Cardiac septum (tissue), 1 donor: Measurements from ENCODE around the gene LRP2BP. TPM values are rescaled to one million over a fixed set of nuclear protein-coding genes. Genes with fewer than 3 reads are reported as not detected.

Experiments
- DNase-seq: peaks from one replicate; pipeline ENCODE4 v3.0.0-alpha.2; 2020; ENCODE audit warnings: low spot score
- intact Hi-C: fragments of 100-400 bp; cut with DNase I; formaldehyde crosslinking; loops from one replicate; pipeline ENCODE4 v1.14.0; 2022
- total RNA-seq: library from RNA; stranded (reverse); fragmentation: NEBNext Ultra II Directional; extraction: Animal tissue kit (Norgen Biotek cat#: 25700); gene quantifications from one replicate; pipeline ENCODE4 v1.2.1, GENCODE V29; 2021
- donor health status: DM: no; HTN: no; CAD: no.

The LRP2BP gene
- total RNA-seq, 1 donor from 2014 or later: 1.5 TPM

DNA sequence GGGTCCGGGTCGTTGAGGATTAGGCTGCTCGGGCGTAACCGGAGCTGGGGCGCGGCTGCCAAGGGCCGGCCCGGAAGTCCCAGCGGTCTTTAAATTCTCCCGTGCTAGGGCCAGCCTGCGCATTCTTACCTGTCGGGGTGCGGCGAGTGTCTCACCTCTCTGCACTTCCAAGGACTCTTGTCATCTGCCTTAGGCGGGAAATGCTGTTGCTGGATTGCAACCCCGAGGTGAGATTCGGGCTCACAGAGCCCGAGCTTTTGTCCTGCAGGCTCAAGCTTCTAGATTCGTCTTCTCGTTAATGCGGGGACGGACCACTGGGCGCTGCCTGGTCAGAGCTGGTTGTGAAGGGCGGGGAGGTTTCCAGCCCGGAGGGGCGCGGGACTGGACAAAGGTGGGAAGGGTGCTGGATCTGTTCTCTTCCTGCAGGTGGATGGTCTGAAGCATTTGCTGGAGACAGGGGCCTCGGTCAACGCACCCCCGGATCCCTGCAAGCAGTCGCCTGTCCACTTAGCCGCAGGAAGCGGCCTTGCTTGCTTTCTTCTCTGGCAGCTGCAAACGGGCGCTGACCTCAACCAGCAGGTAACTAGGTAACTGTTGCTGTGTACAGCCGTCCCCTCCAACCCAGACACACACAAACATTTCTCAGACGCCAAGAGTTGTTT is 1.1 kb upstream of the LRP2BP start, which contains the start of gene ANKRD37:
Gene ANKRD37, plus strand, starts transcription at position 118 of the 662 bp plus-strand sequence. Its CDS starts 83 bp downstream, at position 201.
- intact Hi-C loops: loop anchor here (1.0 to 10.0 kb wide), 4 partner anchors 168 to 742 kb away; partner anchors contain the start of gene CFAP97
- no peak for DNase-seq

DNA sequence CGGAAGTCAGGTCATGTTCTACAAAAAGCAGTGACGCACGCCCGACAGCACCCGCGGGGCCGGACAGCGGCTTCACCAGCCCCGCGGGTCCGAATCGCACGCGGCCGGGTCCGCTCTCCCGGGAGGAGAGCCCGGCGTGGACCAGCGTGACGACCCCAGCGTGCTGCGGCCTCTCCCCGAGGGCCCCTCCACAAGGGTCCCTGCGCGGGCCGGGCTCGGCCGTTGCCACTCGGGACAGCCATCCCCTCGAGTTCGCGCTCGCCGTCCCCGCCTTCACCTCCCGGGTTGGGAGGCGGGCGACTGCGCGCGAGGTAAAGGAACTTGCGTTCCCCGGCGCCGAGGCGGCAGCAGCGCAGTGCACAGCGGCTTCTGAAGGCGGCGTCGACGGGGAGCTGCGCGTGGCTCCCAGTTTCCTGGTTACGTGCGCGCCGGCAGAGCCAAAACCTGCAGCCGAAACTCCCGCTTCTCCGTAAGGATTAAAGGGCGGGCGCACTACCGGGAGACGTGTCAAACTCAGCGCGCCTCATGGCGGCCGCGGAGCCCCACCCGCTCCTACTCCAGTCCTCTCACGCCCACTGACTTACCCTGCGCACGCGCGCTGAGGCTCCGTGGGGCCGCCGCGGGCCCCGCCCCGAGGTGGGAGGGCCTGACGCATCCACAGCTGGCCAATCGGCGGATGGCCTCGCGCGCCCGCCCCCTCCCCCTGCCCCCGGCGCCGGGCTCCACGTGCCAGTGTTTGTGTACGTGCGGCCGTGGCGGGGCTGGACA is 416 bp upstream of the LRP2BP start:
- DNase-seq: peak; percentile 98
- intact Hi-C loops: loop anchor here (1.0 to 10.0 kb wide), 4 partner anchors 169 to 741 kb away; partner anchors contain the start of gene CFAP97

DNA sequence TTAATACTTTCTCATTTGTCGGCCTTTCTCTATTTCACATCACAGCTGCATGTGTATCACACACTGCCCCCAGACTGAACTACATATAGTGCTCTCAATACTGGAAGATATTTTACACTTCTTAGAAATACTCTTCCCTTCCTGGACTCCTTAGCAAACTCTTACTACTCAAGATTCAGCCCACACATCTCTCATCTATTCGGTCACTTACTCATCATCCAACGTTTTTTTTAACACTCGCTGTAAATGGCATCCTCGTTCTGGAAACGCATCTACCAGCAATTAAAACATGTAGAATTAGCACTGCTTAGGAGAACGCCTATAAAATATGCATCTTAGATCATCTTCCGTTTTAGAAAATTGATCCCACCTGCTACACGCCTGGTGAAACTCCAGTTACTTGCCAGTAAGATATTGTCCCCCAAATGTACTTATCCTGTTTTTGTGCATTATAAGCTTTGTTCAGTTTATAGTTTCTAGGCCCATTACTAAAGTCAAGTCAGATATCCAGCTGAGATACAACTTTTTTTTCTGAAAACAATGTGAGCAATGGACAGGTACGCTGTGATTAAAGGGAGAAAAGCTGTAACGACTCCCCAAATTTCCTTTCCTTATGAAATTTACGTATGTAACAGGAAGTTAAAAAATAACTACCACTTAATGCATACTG is 1.0 kb downstream of the LRP2BP start:
- DNase-seq: no peak
- intact Hi-C loops: loop anchor here (5.0 to 10.0 kb wide), 3 partner anchors 170 to 740 kb away; partner anchors contain the start of gene CFAP97

DNA sequence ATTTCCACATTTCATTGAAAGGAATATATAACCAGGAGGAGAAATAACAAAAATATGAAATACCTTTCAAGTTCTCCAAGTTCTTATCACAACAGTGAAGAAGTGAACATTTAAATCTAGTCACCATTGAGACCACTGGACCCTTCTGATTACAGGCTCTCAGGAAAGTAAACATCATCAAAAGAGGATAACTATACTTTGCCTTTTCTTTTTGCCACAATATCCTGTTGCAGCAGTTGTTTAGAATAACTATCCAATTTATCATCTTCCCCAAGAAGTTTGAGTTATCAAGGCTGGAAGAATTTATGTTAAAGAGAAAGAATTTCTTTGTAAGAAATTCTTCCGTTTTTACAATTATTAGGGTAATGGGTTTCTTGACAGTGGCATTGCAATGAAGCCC is 3.6 kb downstream of the LRP2BP start:
- DNase-seq: no peak
- intact Hi-C loops: loop anchor here (10.0 kb wide), 2 partner anchors 173 to 737 kb away; no protein-coding TSS in a partner anchor

DNA sequence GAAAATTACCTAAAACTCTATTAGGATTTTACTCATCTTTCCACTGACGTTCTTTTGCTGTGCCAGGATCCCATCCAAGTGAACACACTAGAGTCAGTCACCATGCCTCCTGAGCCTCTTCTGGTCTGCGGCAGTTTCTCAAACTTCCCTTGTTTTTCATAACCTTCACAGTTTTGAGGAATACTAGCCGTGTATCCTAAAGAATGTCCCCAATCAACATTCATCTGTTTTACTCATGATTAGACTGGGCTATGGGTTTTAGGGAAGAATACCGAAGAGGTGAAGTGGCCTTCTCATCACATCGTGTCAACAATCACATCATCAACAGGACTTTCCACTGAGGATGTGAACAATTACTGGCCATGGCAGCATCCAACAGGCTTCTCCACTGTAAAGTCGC is 4.8 kb downstream of the LRP2BP start:
- intact Hi-C loops: loop anchor here (10.0 kb wide), 2 partner anchors 174 to 736 kb away; no protein-coding TSS in a partner anchor

DNA sequence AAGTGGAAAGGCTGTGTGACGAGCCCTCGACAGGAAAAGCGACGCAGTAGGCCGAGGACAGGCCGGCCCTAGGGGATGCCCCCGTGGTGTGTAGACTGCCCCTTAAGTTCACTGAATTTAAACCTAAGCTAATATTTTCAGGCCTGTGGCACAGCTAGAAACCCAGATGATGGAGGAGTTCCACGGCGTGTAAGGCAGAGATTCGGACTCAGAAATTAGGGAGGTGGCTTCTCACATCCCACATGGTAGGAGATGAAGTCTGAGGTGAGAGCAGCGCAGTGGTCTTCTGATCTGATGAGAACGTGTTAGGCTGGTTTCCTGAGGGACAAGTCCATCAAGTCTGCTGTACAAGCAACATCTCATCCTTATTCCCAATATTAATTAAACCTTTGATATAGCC is 7.8 kb downstream of the LRP2BP start:
- intact Hi-C loops: no loop called here
- DNase-seq: no peak

More for the DNA sequence above, 4.8 kb downstream of the LRP2BP start:
- no peak for DNase-seq

DNA sequence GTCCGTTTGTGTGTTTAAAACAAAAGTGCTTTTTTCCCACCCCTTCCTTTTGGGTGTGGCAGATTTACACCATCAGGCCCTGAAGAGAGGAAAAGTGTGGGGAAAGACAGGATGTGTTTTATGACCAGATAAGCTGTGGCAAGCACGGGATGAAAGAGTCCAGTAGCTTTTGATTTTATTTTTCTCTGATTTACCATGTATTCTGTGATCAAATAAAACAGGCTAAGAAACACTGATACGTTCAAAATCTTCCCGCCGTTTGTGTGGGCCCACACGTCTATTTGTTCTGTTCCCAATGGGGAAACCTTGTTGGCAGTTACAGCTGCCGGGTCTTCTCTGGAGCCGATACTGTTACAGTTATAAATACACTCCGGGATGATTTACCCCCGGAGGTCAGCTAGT is 10.8 kb downstream of the LRP2BP start:
- intact Hi-C loops: no loop called here
- no peak for DNase-seq

DNA sequence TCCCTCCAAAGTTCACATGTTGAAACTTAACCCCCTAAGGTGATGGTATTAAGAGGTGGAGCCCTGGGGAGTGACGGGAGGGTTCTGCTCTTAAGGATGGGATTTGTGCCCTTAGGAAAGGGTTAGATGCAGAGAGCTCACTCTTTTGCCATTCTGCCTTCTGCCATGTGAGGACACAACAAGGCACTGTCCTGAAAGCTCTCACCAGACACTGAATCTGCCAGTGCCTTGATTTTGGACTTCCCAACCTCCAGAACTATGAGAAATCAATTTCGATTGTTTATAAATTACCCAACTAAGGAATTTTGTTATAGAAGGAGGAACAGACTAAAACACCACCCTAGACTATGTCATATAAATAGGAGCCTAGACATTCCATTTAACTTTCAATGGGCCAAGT is 11.7 kb downstream of the LRP2BP start:
- DNase-seq: no peak
- intact Hi-C loops: no loop called here

DNA sequence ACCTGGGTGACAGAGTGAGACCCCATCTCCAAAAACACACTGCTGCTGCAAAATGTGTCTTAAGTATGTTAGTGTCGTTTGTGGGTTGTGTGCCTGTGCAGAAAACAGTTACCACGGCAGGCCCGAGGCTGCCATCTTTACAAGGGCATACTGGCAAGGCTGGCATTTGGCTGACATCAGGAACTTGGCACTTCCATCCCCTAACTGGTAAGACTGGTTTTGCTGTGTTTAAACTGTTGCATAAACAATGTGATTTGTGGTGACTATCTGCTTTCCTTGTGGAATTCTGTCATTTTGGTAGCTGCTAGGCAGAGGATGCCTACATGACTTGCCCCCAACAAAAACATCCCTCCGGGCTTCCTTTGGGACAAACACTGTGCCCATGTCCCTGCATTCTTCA is 12.3 kb downstream of the LRP2BP start:
- no peak for DNase-seq
- intact Hi-C loops: no loop called here

DNA sequence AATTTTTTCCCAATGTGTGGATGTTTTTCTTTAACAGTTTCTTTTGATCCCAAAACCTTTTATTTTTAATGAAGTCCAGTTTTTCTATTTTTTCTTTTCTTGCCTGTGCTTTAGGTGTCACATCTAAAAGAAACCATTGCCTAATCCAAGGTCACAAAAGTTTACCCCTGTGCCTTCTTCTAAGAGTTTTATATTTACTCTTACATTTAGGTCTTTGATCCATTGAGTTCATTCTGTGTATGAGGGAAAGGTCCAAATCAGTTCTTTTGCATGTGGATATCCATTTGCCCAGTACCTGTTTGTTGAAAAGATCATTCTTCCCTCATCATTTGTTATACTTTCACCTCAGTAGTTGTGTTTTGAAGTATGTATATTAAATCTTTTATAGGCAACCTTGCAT is 13.0 kb downstream of the LRP2BP start:
- intact Hi-C loops: no loop called here
- DNase-seq: no peak

DNA sequence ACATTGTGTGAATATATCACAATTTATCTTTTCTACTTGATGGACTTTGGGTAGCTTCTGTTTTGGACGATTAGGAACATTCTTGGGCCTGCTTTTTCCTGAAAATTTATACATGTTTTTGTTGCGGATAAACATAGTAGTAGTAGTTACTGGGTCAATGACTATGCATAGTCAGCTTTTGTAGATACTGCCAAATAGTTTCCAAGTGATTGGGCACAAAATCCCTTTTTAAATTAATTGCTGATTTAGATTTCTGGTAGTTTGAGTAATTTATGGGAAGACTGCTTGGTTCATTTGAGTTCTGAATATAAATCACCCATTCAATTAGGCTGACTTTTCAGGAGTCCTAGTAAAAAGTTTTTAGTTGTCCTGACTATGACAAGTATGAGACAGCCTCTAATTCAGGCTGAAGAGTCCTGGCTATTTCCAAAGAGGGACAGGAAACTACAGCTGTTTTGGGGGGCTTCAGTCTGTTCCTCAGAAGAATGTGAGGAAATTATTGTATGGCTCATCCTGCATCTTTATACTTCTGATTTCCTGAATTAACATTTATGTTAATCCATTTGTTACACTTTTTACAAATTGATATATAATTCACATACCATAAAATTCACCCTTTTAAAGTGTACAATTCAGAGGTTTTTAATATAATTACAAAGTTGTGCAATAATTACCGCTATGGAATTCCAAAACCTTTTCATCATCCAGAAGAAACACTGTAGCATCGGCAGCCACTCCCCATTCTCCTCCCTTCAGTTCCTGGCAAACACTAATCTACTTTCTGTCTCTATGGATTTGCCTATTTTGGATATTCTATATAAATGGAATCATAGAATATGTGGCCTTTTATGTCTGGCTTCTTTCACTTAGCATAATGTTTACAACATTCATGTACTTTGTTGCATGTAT is 14.2 kb downstream of the LRP2BP start:
- no peak for DNase-seq
- intact Hi-C loops: no loop called here

DNA sequence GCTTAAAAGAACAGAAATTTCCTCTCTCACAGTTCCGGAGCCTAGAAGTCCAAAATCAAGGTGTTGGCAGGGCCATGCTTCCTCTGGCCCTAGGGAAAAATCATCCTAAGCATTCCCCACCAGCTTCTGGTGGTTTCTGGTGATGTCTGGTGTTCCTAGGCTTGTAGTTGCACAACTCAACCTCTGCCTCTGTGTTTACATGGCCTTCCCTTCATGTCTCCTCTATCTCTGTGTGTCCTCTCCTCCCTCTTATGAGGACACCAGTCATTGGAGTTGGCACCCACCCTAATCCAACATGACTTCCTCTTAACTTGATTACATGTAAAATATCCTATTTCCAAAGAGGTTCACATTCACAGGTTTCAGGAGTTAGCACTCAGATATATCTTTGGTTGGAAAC is 15.4 kb downstream of the LRP2BP start:
- intact Hi-C loops: no loop called here
- no peak for DNase-seq

DNA sequence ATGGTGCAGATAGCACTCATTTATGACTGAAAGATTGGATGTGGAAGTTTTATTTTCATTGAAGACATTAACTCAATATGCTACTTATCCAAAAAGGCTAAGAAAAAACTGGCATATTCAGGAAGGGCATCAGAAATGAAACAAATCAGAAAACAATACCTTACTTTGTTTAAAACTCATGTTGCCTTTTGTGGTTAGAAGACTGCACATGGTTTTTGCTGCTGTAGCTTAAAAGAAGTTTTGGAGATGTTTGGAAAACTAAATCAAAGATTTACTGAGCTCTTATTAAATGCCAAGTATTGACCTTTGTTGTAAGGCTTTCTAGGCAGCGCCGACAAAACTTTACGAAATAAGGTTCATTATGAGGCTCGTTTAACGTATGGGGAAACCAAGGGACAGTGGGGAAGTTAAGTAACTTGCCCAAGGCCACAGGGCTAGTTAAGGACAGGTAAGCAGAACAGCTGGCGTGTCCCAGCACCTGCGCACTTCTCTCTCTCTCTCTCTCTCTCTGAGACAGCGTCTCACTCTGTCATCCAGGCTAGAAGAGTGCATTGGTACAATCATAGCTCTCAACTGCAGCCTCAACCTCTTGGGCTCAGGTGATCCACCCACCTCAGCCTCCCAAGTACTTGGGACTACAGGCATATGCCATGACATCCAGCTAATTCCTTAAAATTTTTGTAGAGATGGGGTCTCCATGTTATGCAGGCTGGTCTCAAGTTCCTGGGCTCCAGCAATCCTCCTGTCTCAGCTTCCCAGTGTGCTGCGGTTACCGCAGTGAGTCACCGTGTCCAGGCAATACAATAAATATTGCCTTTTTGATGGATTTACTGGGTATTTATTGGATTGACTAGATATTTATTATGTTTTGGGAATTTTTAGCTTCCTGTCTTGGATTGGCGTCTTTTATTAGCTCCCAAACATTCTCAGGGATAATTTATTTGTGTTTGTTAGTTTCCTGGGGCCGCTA is 16.1 kb downstream of the LRP2BP start:
- intact Hi-C loops: no loop called here
- no peak for DNase-seq

DNA sequence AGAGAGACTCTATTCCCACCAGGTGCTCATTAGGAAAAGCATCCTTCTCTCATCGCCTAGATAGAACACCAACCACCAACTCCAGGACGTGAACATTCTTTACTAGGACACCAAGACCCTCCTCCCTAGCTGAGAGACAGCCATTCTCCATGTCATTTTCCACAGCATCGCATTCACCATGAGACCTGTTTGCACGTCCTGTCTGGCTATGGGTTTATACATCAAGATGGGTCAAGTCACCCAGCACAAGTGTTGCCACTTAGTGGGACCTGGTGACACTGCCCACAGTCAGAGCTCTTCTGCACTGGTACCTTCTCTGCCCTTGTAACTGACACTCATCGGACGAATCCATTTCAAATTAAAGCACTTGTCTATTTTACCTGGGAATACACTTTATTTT is 17.5 kb downstream of the LRP2BP start:
- no peak for DNase-seq
- intact Hi-C loops: no loop called here

DNA sequence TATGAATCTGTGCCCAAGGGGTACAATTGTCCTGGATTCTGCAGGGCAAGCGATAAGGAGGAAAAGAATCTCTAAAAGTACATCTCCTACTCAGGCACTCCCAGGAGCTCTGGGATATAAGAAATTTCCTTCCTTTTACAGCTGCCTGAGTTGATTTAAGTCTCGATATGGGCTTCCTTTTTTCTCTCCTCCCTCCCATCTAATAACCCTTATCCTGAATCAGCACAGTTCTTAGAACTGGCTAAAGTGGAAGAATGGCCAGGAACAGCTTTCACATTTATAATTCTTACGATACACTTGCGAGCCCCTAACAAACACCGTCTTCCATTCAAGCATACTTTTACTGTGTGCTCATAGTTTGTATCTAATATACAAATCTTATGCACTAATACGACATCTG is 21.2 kb downstream of the LRP2BP start:
- intact Hi-C loops: no loop called here

DNA sequence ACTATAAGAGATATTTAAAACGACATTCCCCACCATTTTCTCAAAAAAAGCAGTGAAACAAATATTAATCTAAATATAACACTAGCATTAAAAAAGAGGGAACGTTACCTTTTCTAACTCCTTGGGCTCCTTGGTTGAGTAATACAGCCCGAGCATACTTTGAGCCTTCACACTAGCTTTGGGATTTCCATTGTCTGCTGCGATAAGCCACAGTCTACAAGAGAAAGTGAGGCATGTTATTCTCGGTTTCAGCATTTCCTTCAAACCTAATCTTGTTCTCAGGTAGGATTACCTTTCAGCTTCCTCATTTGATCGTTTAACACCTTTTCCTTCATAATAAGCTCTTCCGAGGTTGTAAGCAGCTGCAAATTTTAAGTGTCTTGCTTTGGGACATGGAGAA is 21.7 kb downstream of the LRP2BP start:
- DNase-seq: no peak
- intact Hi-C loops: no loop called here

More for the DNA sequence above, 21.2 kb downstream of the LRP2BP start:
- DNase-seq: no peak

DNA sequence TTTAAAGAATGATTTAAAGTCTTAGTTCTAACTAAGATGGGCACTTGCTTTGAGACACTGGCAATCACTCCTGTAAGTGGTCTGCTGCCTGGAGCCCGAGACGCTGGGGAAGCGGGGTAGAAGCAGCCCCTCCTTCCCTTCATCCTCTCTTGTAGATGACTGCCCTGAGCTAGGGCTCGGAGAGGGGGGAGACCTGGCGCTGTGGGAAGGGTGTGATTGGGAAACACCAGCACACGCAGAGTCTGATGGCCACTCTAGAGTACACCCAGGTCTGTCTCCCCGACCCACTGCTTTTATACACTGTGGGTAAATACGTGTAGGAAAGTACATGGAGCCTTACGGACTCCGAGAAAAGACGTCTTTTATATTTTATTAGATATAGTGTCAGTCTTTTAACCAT is 24.0 kb downstream of the LRP2BP start:
- intact Hi-C loops: no loop called here
- no peak for DNase-seq
